Upper lobe of left lung (tissue), 6 donors: ENCODE results near the gene CLEC16A. TPM values are rescaled to one million over a fixed set of nuclear protein-coding genes. Genes with fewer than 3 reads are reported as not detected.

Source experiments
- ATAC-seq, 2 donors: fragments of 200-7000 bp; cut with Tn5 transposase; one replicate each; pipeline ENCODE4 v1.9.1; 2022; ENCODE audit warnings: mild to moderate bottlenecking in 2 of 2, moderate library complexity in 2 of 2; ENCODE audit not compliant: low FRiP score in 2 of 2
- DNase-seq, 2 donors: peaks; one replicate each; pipeline ENCODE4 v3.0.0-alpha.2; 2019 to 2020
- H3K27ac ChIP-seq, 4 donors: fragments of 200-600 bp; sonication (generic); one replicate each; pipeline ENCODE4 v1.5.1; 2016 to 2019
- H3K27me3 ChIP-seq, 4 donors: fragments of 200-600 bp; sonication (generic); one replicate each; pipeline ENCODE4 v1.5.1; 2017 to 2019
- H3K36me3 ChIP-seq, 4 donors: fragments of 200-600 bp; sonication (generic); one replicate each; pipeline ENCODE4 v1.5.1; 2016 to 2019
- H3K4me1 ChIP-seq, 4 donors: fragments of 200-600 bp; sonication (generic); one replicate each; pipeline ENCODE4 v1.5.1; 2018 to 2019
- H3K4me3 ChIP-seq, 4 donors: fragments of 200-600 bp; sonication (generic); one replicate each; pipeline ENCODE4 v1.5.1; 2017 to 2019; ENCODE audit warnings: mild to moderate bottlenecking in 2 of 4, moderate library complexity in 1 of 4
- H3K9me3 ChIP-seq, 4 donors: fragments of 200-600 bp; sonication (generic); one replicate each; pipeline ENCODE4 v1.5.1; 2018 to 2019
- CTCF ChIP-seq, 6 experiments: fragments of 450-650 bp in 4 of 6; fragments of 200-600 bp in 2 of 6; sonication (generic) in 2 of 6; IDR thresholded peaks; one replicate each; pipeline ENCODE4 v1.5.1; 2016 to 2019; ENCODE audit warnings: antibody characterized with exemption in 6 of 6
- EP300 ChIP-seq, 4 donors: sonication (generic); formaldehyde crosslinking; IDR thresholded peaks; one replicate each; pipeline ENCODE4 v1.5.1; 2017; ENCODE audit warnings: antibody characterized with exemption in 4 of 4, control low read depth in 2 of 4
- POLR2A ChIP-seq, 4 donors: fragments of 450-650 bp; IDR thresholded peaks; one replicate each; pipeline ENCODE4 v1.5.1; 2016 to 2017; ENCODE audit warnings: antibody characterized with exemption in 4 of 4, mild to moderate bottlenecking in 2 of 4
- POLR2AphosphoS5 ChIP-seq, 2 donors: sonication (generic); formaldehyde crosslinking; IDR thresholded peaks; one replicate each; pipeline ENCODE4 v1.5.1; 2017; ENCODE audit warnings: antibody characterized with exemption in 2 of 2
- WGBS, 2 donors: methylation state at CpG; one replicate each; pipeline ENCODE4 v1.1.5; 2017 to 2018; 5-methylcytosine and 5-hydroxymethylcytosine counted together
- total RNA-seq, 6 donors: library from RNA; depleted of rRNA in 4 of 6; stranded (reverse); fragments of >200 nt in 4 of 6; gene quantifications; one replicate each; pipeline versions ENCODE4 v1.1.0 to v1.2.1, GENCODE V29; 2016 to 2021
- donor health status: DM: no; HTN: no; CAD: no; lungs with moderate emphysema.
- donor health status: DM: no; HTN: yes; CAD: no; lungs with severe emphysema.

Gene CLEC16A
- total RNA-seq, 6 donors from 2014 or later: 33.3 to 85.9 (median 46.4) TPM

- Histone ChIP-seq H3K9me3 (no peaks in the 10 kb centered on the region), H3K4me1 (peaks cover 5 to 30% (median 12%) of the 10 kb centered on the region in 4 donors), H3K27ac (peak overlapping the region in 1 of 4 donors; percentile 14), H3K36me3 (peaks cover 6 to 72% (median 13%) of the 10 kb centered on the region in 4 donors), H3K4me3 (no peak overlapping the region), H3K27me3 (no peaks in the 10 kb centered on the region)
- TF ChIP-seq POLR2AphosphoS5 (IDR thresholded peaks at IDR 0.05) (no peak), CTCF (IDR thresholded peaks at IDR 0.05) (no peak), POLR2A (IDR thresholded peaks at IDR 0.05) (no peak), EP300 (IDR thresholded peaks at IDR 0.05) (no peak)
- WGBS, 2 donors: 80 to 82% methylated on average over 19 to 21 of the region's 21 CpGs
- DNase-seq (no peak), ATAC-seq (no peak)
These were observed 103.8 kb downstream of the CLEC16A start for GRCh38 chr16:11047939-11048800.

GRCh38 chr16:11049396-11050059 lies 105.2 kb downstream of the CLEC16A start:
- H3K27me3 ChIP-seq: no peaks in the 10 kb centered on the region
- peaks cover 5 to 30% (median 12%) of the 10 kb centered on the region in 4 donors for H3K4me1 ChIP-seq
- peak overlapping the region in 1 of 4 donors; percentile 11 for H3K27ac ChIP-seq
- 83 to 87% methylated on average over 3 of the region's 3 CpGs for WGBS, 2 donors
- ATAC-seq (no peak), DNase-seq (peak in 1 of 2 donors; percentile 44)
- TF ChIP-seq POLR2AphosphoS5 (IDR thresholded peaks at IDR 0.05) (no peak), POLR2A (IDR thresholded peaks at IDR 0.05) (no peak), EP300 (IDR thresholded peaks at IDR 0.05) (no peak), CTCF (IDR thresholded peaks at IDR 0.05) (no peak)
- no peak overlapping the region for H3K4me3 ChIP-seq
- H3K36me3 ChIP-seq: peaks cover 6 to 65% (median 15%) of the 10 kb centered on the region in 4 donors
- no peaks in the 10 kb centered on the region for H3K9me3 ChIP-seq

GRCh38 chr16:11050536-11050935 lies 106.2 kb downstream of the CLEC16A start:
- no peak for DNase-seq

GRCh38 chr16:11050944-11051343 lies 106.6 kb downstream of the CLEC16A start:
- H3K4me3 ChIP-seq: no peak overlapping the region
- peaks cover 5 to 30% (median 14%) of the 10 kb centered on the region in 4 donors for H3K4me1 ChIP-seq
- TF ChIP-seq CTCF (IDR thresholded peaks at IDR 0.05) (no peak), POLR2AphosphoS5 (IDR thresholded peaks at IDR 0.05) (no peak), EP300 (IDR thresholded peaks at IDR 0.05) (no peak), POLR2A (IDR thresholded peaks at IDR 0.05) (no peak)
- no peak for DNase-seq
- 75 to 82% methylated on average over 6 to 7 of the region's 7 CpGs for WGBS, 2 donors
- ATAC-seq: no peak
- H3K27me3 ChIP-seq: no peaks in the 10 kb centered on the region
- no peak overlapping the region for H3K27ac ChIP-seq
- H3K36me3 ChIP-seq: peaks cover 6 to 57% (median 13%) of the 10 kb centered on the region in 4 donors
- H3K9me3 ChIP-seq: no peaks in the 10 kb centered on the region

More at GRCh38 chr16:11050536-11050935, 106.2 kb downstream of the CLEC16A start:
- no peak for ATAC-seq
- Histone ChIP-seq H3K27ac (no peak overlapping the region), H3K4me3 (no peak overlapping the region), H3K4me1 (peaks cover 5 to 30% (median 14%) of the 10 kb centered on the region in 4 donors), H3K9me3 (no peaks in the 10 kb centered on the region), H3K27me3 (no peaks in the 10 kb centered on the region), H3K36me3 (peaks cover 6 to 61% (median 15%) of the 10 kb centered on the region in 4 donors)
- WGBS, 2 donors: 97% methylated on average over 7 of the region's 7 CpGs
- no peak for TF ChIP-seq EP300 (IDR thresholded peaks at IDR 0.05)
- TF ChIP-seq CTCF (IDR thresholded peaks at IDR 0.05): no peak
- no peak for TF ChIP-seq POLR2A (IDR thresholded peaks at IDR 0.05)
